Upper lobe of left lung (tissue), 6 donors: ENCODE measurements around the gene NCCRP1. TPM values are rescaled to one million over a fixed set of nuclear protein-coding genes. Genes with fewer than 3 reads are reported as not detected.

ENCODE experiments used
- ATAC-seq, 2 donors: fragments of 200-7000 bp; cut with Tn5 transposase; one replicate each; pipeline ENCODE4 v1.9.1; 2022; ENCODE audit warnings: mild to moderate bottlenecking in 2 of 2, moderate library complexity in 2 of 2; ENCODE audit not compliant: low FRiP score in 2 of 2
- DNase-seq, 2 donors: peaks; one replicate each; pipeline ENCODE4 v3.0.0-alpha.2; 2019 to 2020
- H3K27ac ChIP-seq, 4 donors: fragments of 200-600 bp; sonication (generic); one replicate each; pipeline ENCODE4 v1.5.1; 2016 to 2019
- H3K27me3 ChIP-seq, 4 donors: fragments of 200-600 bp; sonication (generic); one replicate each; pipeline ENCODE4 v1.5.1; 2017 to 2019
- H3K36me3 ChIP-seq, 4 donors: fragments of 200-600 bp; sonication (generic); one replicate each; pipeline ENCODE4 v1.5.1; 2016 to 2019
- H3K4me1 ChIP-seq, 4 donors: fragments of 200-600 bp; sonication (generic); one replicate each; pipeline ENCODE4 v1.5.1; 2018 to 2019
- H3K4me3 ChIP-seq, 4 donors: fragments of 200-600 bp; sonication (generic); one replicate each; pipeline ENCODE4 v1.5.1; 2017 to 2019; ENCODE audit warnings: mild to moderate bottlenecking in 2 of 4, moderate library complexity in 1 of 4
- H3K9me3 ChIP-seq, 4 donors: fragments of 200-600 bp; sonication (generic); one replicate each; pipeline ENCODE4 v1.5.1; 2018 to 2019
- CTCF ChIP-seq, 6 experiments: fragments of 450-650 bp in 4 of 6; fragments of 200-600 bp in 2 of 6; sonication (generic) in 2 of 6; IDR thresholded peaks; one replicate each; pipeline ENCODE4 v1.5.1; 2016 to 2019; ENCODE audit warnings: antibody characterized with exemption in 6 of 6
- EP300 ChIP-seq, 4 donors: sonication (generic); formaldehyde crosslinking; IDR thresholded peaks; one replicate each; pipeline ENCODE4 v1.5.1; 2017; ENCODE audit warnings: antibody characterized with exemption in 4 of 4, control low read depth in 2 of 4
- POLR2A ChIP-seq, 4 donors: fragments of 450-650 bp; IDR thresholded peaks; one replicate each; pipeline ENCODE4 v1.5.1; 2016 to 2017; ENCODE audit warnings: antibody characterized with exemption in 4 of 4, mild to moderate bottlenecking in 2 of 4
- POLR2AphosphoS5 ChIP-seq, 2 donors: sonication (generic); formaldehyde crosslinking; IDR thresholded peaks; one replicate each; pipeline ENCODE4 v1.5.1; 2017; ENCODE audit warnings: antibody characterized with exemption in 2 of 2
- WGBS, 2 donors: methylation state at CpG; one replicate each; pipeline ENCODE4 v1.1.5; 2017 to 2018; 5-methylcytosine and 5-hydroxymethylcytosine counted together
- total RNA-seq, 6 donors: library from RNA; depleted of rRNA in 4 of 6; stranded (reverse); fragments of >200 nt in 4 of 6; gene quantifications; one replicate each; pipeline versions ENCODE4 v1.1.0 to v1.2.1, GENCODE V29; 2016 to 2021
- donor health status: DM: no; HTN: no; CAD: no; lungs with moderate emphysema.
- donor health status: DM: no; HTN: yes; CAD: no; lungs with severe emphysema.

The NCCRP1 gene
- total RNA-seq, 6 donors from 2014 or later = 0.47 TPM; not detected in 5

- H3K27ac ChIP-seq = no peak overlapping the region
- H3K9me3 ChIP-seq = no peaks in the 10 kb centered on the region
- WGBS, 2 donors = 43 to 60% methylated on average over 11 of the region's 11 CpGs
- no peaks in the 10 kb centered on the region for H3K36me3 ChIP-seq
- H3K4me1 ChIP-seq = peaks cover 0 to 12% (median under 1%) of the 10 kb centered on the region in 4 donors
- TF ChIP-seq EP300 (IDR thresholded peaks at IDR 0.05) (no peak), POLR2A (IDR thresholded peaks at IDR 0.05) (no peak), POLR2AphosphoS5 (IDR thresholded peaks at IDR 0.05) (no peak), CTCF (IDR thresholded peaks at IDR 0.05) (no peak)
- no peak for ATAC-seq
- no peaks in the 10 kb centered on the region for H3K27me3 ChIP-seq
- no peak overlapping the region for H3K4me3 ChIP-seq
- DNase-seq = no peak
Measured at GRCh38 chr19:39190768-39191167, 6.0 kb upstream of the NCCRP1 start.

- Histone ChIP-seq H3K4me3 (no peak overlapping the region), H3K27ac (no peak overlapping the region), H3K9me3 (no peaks in the 10 kb centered on the region), H3K36me3 (no peaks in the 10 kb centered on the region), H3K4me1 (peaks cover 4 to 19% (median 10%) of the 10 kb centered on the region in 4 donors), H3K27me3 (peaks cover 0 to 16% (median 5%) of the 10 kb centered on the region in 4 donors)
- TF ChIP-seq POLR2A (IDR thresholded peaks at IDR 0.05) = no peak
- no peak for TF ChIP-seq POLR2AphosphoS5 (IDR thresholded peaks at IDR 0.05)
- ATAC-seq = no peak
- DNase-seq = no peak
- WGBS, 2 donors = 88 to 90% methylated on average over 2 of the region's 2 CpGs
Measured at GRCh38 chr19:39192846-39193245, 3.9 kb upstream of the NCCRP1 start.

GRCh38 chr19:39193803-39194202 is 3.0 kb upstream of the NCCRP1 start:
- no peak for TF ChIP-seq POLR2A (IDR thresholded peaks at IDR 0.05)
- TF ChIP-seq EP300 (IDR thresholded peaks at IDR 0.05) = no peak
- TF ChIP-seq CTCF (IDR thresholded peaks at IDR 0.05) = no peak
- TF ChIP-seq POLR2AphosphoS5 (IDR thresholded peaks at IDR 0.05) = no peak
- H3K36me3 ChIP-seq = no peaks in the 10 kb centered on the region
- no peaks in the 10 kb centered on the region for H3K9me3 ChIP-seq
- peaks cover 4 to 21% (median 10%) of the 10 kb centered on the region in 4 donors for H3K4me1 ChIP-seq
- WGBS, 2 donors = 34 to 36% methylated on average over 7 to 8 of the region's 8 CpGs
- no peak overlapping the region for H3K27ac ChIP-seq
- no peak overlapping the region for H3K4me3 ChIP-seq
- ATAC-seq (peak; percentile 28 to 48), DNase-seq (no peak)
- H3K27me3 ChIP-seq = peaks cover 0 to 24% (median 5%) of the 10 kb centered on the region in 4 donors

- Histone ChIP-seq H3K27me3 (peaks cover 0 to 26% (median 5%) of the 10 kb centered on the region in 4 donors), H3K36me3 (no peaks in the 10 kb centered on the region), H3K4me1 (peaks cover 4 to 21% (median 10%) of the 10 kb centered on the region in 4 donors), H3K4me3 (no peak overlapping the region), H3K27ac (no peak overlapping the region), H3K9me3 (no peaks in the 10 kb centered on the region)
- WGBS, 2 donors = 45 to 48% methylated on average over 9 of the region's 9 CpGs
- TF ChIP-seq POLR2AphosphoS5 (IDR thresholded peaks at IDR 0.05) = no peak
- TF ChIP-seq EP300 (IDR thresholded peaks at IDR 0.05) = no peak
- TF ChIP-seq CTCF (IDR thresholded peaks at IDR 0.05) = no peak
- no peak for TF ChIP-seq POLR2A (IDR thresholded peaks at IDR 0.05)
- ATAC-seq (no peak), DNase-seq (no peak)
Measured at GRCh38 chr19:39194832-39195542, 1.8 kb upstream of the NCCRP1 start.

- Histone ChIP-seq H3K36me3 (no peaks in the 10 kb centered on the region), H3K4me3 (no peak overlapping the region), H3K27me3 (peaks cover 0 to 26% (median 5%) of the 10 kb centered on the region in 4 donors), H3K9me3 (no peaks in the 10 kb centered on the region), H3K4me1 (peaks cover 4 to 21% (median 10%) of the 10 kb centered on the region in 4 donors), H3K27ac (no peak overlapping the region)
- TF ChIP-seq POLR2A (IDR thresholded peaks at IDR 0.05) = no peak
- TF ChIP-seq POLR2AphosphoS5 (IDR thresholded peaks at IDR 0.05) = no peak
- ATAC-seq (no peak), DNase-seq (no peak)
- WGBS, 2 donors = 27 to 31% methylated on average over 7 to 9 of the region's 9 CpGs
Measured at GRCh38 chr19:39195755-39196154, 1.0 kb upstream of the NCCRP1 start.

GRCh38 chr19:39196320-39196719 is 444 bp upstream of the NCCRP1 start:
- no peak overlapping the region for H3K4me3 ChIP-seq
- 7 to 31% methylated on average over 5 to 7 of the region's 7 CpGs for WGBS, 2 donors
- H3K36me3 ChIP-seq = no peaks in the 10 kb centered on the region
- no peak overlapping the region for H3K27ac ChIP-seq
- no peak for TF ChIP-seq POLR2A (IDR thresholded peaks at IDR 0.05)
- no peak for TF ChIP-seq EP300 (IDR thresholded peaks at IDR 0.05)
- TF ChIP-seq POLR2AphosphoS5 (IDR thresholded peaks at IDR 0.05) = no peak
- no peak for TF ChIP-seq CTCF (IDR thresholded peaks at IDR 0.05)
- peaks cover 4 to 21% (median 10%) of the 10 kb centered on the region in 4 donors for H3K4me1 ChIP-seq
- ATAC-seq (no peak), DNase-seq (no peak)
- H3K9me3 ChIP-seq = no peaks in the 10 kb centered on the region
- peaks cover 0 to 26% (median 5%) of the 10 kb centered on the region in 4 donors for H3K27me3 ChIP-seq
